HEK293 (cell line): ENCODE results near the gene CTDSPL2.
"Not testable (repeated sequence)": the region's sequence is repeated elsewhere in the genome, so short reads cannot be mapped to it uniquely, and the experiment has no call there.

ENCODE experiments used
- CTCF ChIA-PET: fragments of 350-600 bp; formaldehyde crosslinking; extraction: SDS; loops from one replicate; lab custom pipeline; 2021; ENCODE audit warnings: antibody characterized with exemption; lab: Yijun Ruan, JAX
- POLR2A ChIA-PET: fragments of 300-600 bp; formaldehyde crosslinking; extraction: SDS; loops from one replicate; lab custom pipeline; 2020; ENCODE audit warnings: antibody characterized with exemption, inconsistent platforms; lab: Yijun Ruan, JAX
- H3K27ac ChIP-seq: fragments of 200-500 bp; sonication (Bioruptor generic); 2 replicates; pipeline ENCODE4 v1.5.1; 2014; ENCODE audit warnings: low read depth, low read length, control low read depth, inconsistent platforms; ENCODE audit errors: extremely low read depth
- H3K36me3 ChIP-seq, 2 experiments: fragments of 200-500 bp in 1 of 2; sonication (Bioruptor generic) in 1 of 2; 1 replicate in 1 of 2; 2 replicates in 1 of 2; pipeline ENCODE4 v1.5.1; 2014 to 2017; ENCODE audit warnings: inconsistent platforms in 2 of 2, low read length in 2 of 2; ENCODE audit not compliant: control insufficient read depth in 2 of 2, insufficient read depth in 1 of 2
- H3K4me1 ChIP-seq: fragments of 200-500 bp; sonication (Bioruptor generic); 2 replicates; pipeline ENCODE4 v1.5.1; 2014; ENCODE audit warnings: mild to moderate bottlenecking, low read length, inconsistent platforms; ENCODE audit not compliant: control insufficient read depth, insufficient read depth
- H3K4me3 ChIP-seq: 2 replicates; pipeline ENCODE4 v1.5.1; 2011; ENCODE audit warnings: low read depth, mild to moderate bottlenecking, control low read depth, low read length, moderate library complexity
- H3K9me3 ChIP-seq: fragments of 200-500 bp; sonication (Bioruptor generic); 2 replicates; pipeline ENCODE4 v1.5.1; 2014; ENCODE audit warnings: low read depth, low read length, inconsistent platforms; ENCODE audit not compliant: control insufficient read depth, insufficient read depth
- YY1 ChIP-seq: fragments of 450-650 bp; formaldehyde crosslinking; IDR thresholded peaks from 2 replicates; pipeline ENCODE4 v1.5.1; 2018; ENCODE audit warnings: missing biosample characterization, missing genetic modification characterization
- ZFHX2 ChIP-seq: fragments of 450-650 bp; formaldehyde crosslinking; conservative IDR thresholded peaks from 2 replicates; pipeline ENCODE4 v1.5.1; 2016; ENCODE audit warnings: missing biosample characterization, missing genetic modification characterization
- ZIC2 ChIP-seq: fragments of 450-650 bp; formaldehyde crosslinking; IDR thresholded peaks from 2 replicates; pipeline ENCODE4 v1.5.1; 2016; ENCODE audit warnings: missing biosample characterization, missing genetic modification characterization
- ZNF10 ChIP-seq: fragments of 450-650 bp; formaldehyde crosslinking; IDR thresholded peaks from 2 replicates; pipeline ENCODE4 v1.5.1; 2017; ENCODE audit warnings: missing biosample characterization, missing genetic modification characterization
- ZNF121 ChIP-seq: fragments of 450-650 bp; formaldehyde crosslinking; IDR thresholded peaks from 2 replicates; pipeline ENCODE4 v1.5.1; 2016; ENCODE audit warnings: missing biosample characterization, missing genetic modification characterization
- ZNF221 ChIP-seq: fragments of 450-650 bp; formaldehyde crosslinking; IDR thresholded peaks from 2 replicates; pipeline ENCODE4 v1.5.1; 2017; ENCODE audit warnings: missing biosample characterization, missing genetic modification characterization, borderline replicate concordance
- ZNF404 ChIP-seq: fragments of 450-650 bp; formaldehyde crosslinking; IDR thresholded peaks from 2 replicates; pipeline ENCODE4 v1.5.1; 2017; ENCODE audit warnings: missing biosample characterization, missing genetic modification characterization
- ZNF426 ChIP-seq: fragments of 450-650 bp; formaldehyde crosslinking; IDR thresholded peaks from 2 replicates; pipeline ENCODE4 v1.5.1; 2017; ENCODE audit warnings: missing biosample characterization, missing genetic modification characterization, mild to moderate bottlenecking, inconsistent platforms, moderate library complexity
- ZNF501 ChIP-seq: fragments of 450-650 bp; formaldehyde crosslinking; IDR thresholded peaks from 2 replicates; pipeline ENCODE4 v1.5.1; 2016; ENCODE audit warnings: missing biosample characterization, missing genetic modification characterization
- ZNF600 ChIP-seq: fragments of 450-650 bp; formaldehyde crosslinking; IDR thresholded peaks from 2 replicates; pipeline ENCODE4 v1.5.1; 2016; ENCODE audit warnings: missing biosample characterization, missing genetic modification characterization
- ZNF776 ChIP-seq: fragments of 450-650 bp; formaldehyde crosslinking; IDR thresholded peaks from 2 replicates; pipeline ENCODE4 v1.5.0; 2017; ENCODE audit warnings: missing biosample characterization, missing genetic modification characterization, borderline replicate concordance
- ZSCAN30 ChIP-seq: fragments of 450-650 bp; IDR thresholded peaks from 2 replicates; pipeline ENCODE4 v1.5.1; 2018; ENCODE audit warnings: missing biosample characterization, mild to moderate bottlenecking, missing genetic modification characterization, moderate library complexity
- TF ChIP-seq, protein P1 (sequence below): fragments of 450-650 bp; formaldehyde crosslinking; IDR thresholded peaks from 2 replicates; pipeline ENCODE4 v1.5.1; 2016; ENCODE audit warnings: missing biosample characterization, missing genetic modification characterization
- TF ChIP-seq, protein P2 (sequence below): fragments of 450-650 bp; formaldehyde crosslinking; IDR thresholded peaks from 2 replicates; pipeline ENCODE4 v1.5.1; 2016; ENCODE audit warnings: missing biosample characterization, missing genetic modification characterization

CTDSPL2 gene

DNA sequence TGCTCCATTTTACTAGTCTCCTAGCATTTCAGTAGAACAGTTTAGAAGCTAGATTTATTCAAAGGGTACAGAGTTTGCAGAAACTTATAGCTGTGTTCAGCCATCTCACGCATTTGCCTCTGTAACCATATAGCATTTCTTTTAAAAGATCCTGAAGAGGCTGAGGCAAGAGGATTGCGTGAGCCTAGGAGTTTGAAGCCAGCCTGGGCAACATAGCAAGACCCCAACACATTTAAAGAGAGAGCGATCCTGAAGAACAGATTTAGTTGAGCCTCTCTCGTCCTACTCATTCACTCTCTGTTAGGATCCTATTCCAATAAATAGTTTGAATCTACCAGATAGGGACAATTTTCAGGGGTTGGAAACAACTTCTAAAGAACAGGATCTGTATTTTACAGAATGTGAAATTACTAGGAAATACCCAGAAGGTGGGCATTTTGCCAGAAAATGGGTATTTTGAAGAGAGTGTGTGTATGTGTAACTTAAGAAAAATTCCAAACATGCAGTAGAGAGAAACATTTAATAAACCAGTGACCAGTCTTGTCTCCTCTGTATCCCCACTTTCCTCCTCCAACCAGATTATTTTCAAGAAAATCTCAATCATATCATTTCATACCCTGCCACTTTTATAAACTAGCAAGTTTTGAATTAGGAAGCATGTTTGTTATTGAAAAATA lies 114.0 kb downstream of the CTDSPL2 start:
- ChIA-PET CTCF (interaction anchor here (0.5 kb wide), 1 partner anchor 138 kb away, joined by 6 read pairs; no protein-coding TSS in a partner anchor), POLR2A (no interaction called here)
- TF ChIP-seq ZNF121 (tag by site-specific recombination): peak; percentile 81
- TF ChIP-seq ZNF10: no peak
- no peak overlapping the region for H3K27ac ChIP-seq
- 0 out of 2 replicates have a peak, but pooled peaks cover 6% of the 10 kb centered on the region for H3K4me1 ChIP-seq
- H3K36me3 ChIP-seq: peaks cover 9 to 36% of the 10 kb centered on the region in 2 experiments; a peak in 2 of 3 replicates
- H3K9me3 ChIP-seq: no peaks in the 10 kb centered on the region
- no peak overlapping the region for H3K4me3 ChIP-seq

DNA sequence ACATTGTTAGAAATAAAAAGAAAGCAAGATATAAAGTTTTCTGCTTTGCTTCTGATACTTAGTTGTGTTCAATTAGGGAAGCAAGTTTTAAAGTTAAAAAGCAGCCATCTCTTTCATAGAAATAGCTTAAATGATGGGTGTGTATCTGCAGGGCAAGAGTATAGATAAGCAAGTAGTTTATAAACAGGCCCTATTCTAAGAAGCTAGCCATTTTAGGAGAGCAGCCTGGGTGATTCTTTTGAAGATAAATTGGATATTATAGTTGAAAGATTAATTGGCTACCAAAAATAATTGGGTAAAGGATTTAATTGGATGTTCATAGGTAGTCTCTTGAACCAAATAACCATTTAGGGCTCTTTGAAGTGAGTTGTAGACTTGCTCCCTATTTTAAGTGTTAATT lies 115.2 kb downstream of the CTDSPL2 start:
- Histone ChIP-seq H3K27ac (no peak overlapping the region), H3K4me1 (0 out of 2 replicates have a peak, but pooled peaks cover 6% of the 10 kb centered on the region), H3K36me3 (peaks cover 9 to 36% of the 10 kb centered on the region in 2 experiments; a peak in 2 of 3 replicates), H3K9me3 (no peaks in the 10 kb centered on the region), H3K4me3 (no peak overlapping the region)
- ChIA-PET CTCF (interaction anchor here (0.6 kb wide), 1 partner anchor 38 kb away, joined by 4 read pairs; no protein-coding TSS in a partner anchor), POLR2A (interaction anchor here (0.7 kb wide), 1 partner anchor 123 kb away, joined by 4 read pairs; no protein-coding TSS in a partner anchor)
- no peak for TF ChIP-seq YY1

DNA sequence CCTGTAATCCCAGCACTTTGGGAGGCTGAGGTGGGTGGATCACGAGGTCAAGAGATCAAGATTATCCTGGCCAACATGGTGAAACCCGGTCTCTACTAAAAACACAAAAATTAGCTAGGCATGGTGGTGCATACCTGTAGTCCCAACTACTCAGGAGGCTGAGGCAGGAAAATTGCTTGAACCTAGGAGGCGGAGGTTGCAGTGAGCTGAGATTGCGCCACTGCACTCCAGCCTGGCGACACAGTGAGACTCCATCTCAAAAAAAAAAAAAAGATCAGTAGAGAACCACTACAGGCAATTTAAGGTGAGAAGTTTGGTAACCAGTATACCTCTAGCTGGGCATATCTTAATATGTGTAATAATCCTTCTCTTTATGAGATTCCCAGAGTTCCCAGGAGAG lies 117.3 kb downstream of the CTDSPL2 start:
- H3K4me3 ChIP-seq, H3K4me1 ChIP-seq, H3K27ac ChIP-seq, H3K9me3 ChIP-seq: not testable (repeated sequence)
- ChIA-PET POLR2A (interaction anchor here (0.6 to 1.9 kb wide), 3 partner anchors 8 to 285 kb away, joined by 4 to 11 read pairs (median 5); partner anchors contain the start of genes EIF3J and SPG11), CTCF (interaction anchor here (0.6 to 2.1 kb wide), 3 partner anchors 11 to 255 kb away, joined by 4 to 12 read pairs (median 4); no protein-coding TSS in a partner anchor)
- TF ChIP-seq ZFHX2 (tag by site-specific recombination): 0 out of 2 replicates have a peak, but pooled peaks have one; percentile 27
- TF ChIP-seq ZIC2 (tag by site-specific recombination): peak; percentile 40; the same call in 1 of the 2 replicates
- peak; percentile 59 for TF ChIP-seq ZNF600 (tag by site-specific recombination)
- H3K36me3 ChIP-seq: peaks cover 5 to 32% of the 10 kb centered on the region in 2 experiments; a peak in 2 of 3 replicates

DNA sequence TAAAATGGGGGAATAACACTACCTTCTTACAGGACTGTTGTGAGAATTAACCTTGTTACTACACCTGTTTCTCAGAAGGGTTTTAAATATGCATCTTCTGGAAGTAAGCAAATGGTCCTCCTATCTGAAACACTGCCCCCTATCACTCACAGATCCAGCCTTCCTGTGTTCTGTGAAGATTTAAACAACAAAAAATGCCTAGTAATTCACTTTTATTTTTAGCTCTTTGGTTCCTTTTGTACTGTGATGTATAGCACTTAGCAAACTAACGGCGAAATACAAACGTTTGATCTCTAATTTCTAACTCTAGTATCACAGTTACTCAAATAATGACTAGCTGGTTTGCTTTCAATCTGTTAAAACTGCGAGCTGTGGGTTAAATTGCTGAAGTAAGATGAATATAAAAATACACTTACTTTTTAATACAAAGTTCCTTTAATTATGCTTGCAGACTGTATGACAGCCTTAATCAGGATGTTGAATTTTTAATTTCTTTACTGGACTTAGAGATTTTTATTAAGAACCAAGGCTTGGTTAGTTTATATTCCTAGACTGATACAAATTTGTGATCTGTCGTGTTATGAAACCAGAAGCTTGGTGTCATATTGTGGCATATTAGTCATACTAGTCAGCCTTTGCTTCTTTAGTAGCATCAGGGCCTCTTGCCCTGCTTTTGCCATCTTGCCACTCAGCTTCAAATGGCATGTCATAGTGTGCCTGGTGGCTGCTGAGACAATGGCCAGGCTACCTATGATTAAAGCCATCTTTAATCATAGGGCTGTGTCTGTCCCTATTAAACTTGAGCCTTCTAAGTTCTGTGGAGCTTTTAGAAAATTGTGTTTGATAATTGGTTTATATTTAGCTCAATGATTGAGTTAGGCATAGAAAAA lies 118.7 kb downstream of the CTDSPL2 start:
- ChIA-PET CTCF (interaction anchor here (0.6 to 2.1 kb wide), 10 partner anchors 8 to 859 kb away, joined by 3 to 12 read pairs (median 4); no protein-coding TSS in a partner anchor), POLR2A (interaction anchor here (1.9 kb wide), 1 partner anchor 9 kb away, joined by 11 read pairs; the partner anchor contains the start of gene EIF3J)
- Histone ChIP-seq H3K27ac (no peak overlapping the region), H3K4me1 (0 out of 2 replicates have a peak, but pooled peaks cover 6% of the 10 kb centered on the region), H3K9me3 (no peaks in the 10 kb centered on the region), H3K4me3 (no peak overlapping the region), H3K36me3 (peaks cover 0 to 29% of the 10 kb centered on the region in 2 experiments; a peak in 2 of 3 replicates)
- no peak for TF ChIP-seq ZNF501 (tag by site-specific recombination)
- TF ChIP-seq, protein P1, sequence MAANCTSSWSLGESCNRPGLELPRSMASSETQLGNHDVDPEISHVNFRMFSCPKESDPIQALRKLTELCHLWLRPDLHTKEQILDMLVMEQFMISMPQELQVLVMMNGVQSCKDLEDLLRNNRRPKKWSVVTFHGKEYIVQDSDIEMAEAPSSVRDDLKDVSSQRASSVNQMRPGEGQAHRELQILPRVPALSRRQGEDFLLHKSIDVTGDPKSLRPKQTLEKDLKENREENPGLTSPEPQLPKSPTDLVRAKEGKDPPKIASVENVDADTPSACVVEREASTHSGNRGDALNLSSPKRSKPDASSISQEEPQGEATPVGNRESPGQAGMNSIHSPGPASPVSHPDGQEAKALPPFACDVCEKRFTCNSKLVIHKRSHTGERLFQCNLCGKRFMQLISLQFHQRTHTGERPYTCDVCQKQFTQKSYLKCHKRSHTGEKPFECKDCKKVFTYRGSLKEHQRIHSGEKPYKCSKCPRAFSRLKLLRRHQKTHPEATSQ (tag by site-specific recombination): no peak
- TF ChIP-seq ZSCAN30 (tag by site-specific recombination): no peak
- no peak for TF ChIP-seq ZNF404 (tag by site-specific recombination)
- TF ChIP-seq ZNF221 (tag by site-specific recombination): no peak
- TF ChIP-seq ZNF426 (tag by site-specific recombination): no peak
- TF ChIP-seq, protein P2, sequence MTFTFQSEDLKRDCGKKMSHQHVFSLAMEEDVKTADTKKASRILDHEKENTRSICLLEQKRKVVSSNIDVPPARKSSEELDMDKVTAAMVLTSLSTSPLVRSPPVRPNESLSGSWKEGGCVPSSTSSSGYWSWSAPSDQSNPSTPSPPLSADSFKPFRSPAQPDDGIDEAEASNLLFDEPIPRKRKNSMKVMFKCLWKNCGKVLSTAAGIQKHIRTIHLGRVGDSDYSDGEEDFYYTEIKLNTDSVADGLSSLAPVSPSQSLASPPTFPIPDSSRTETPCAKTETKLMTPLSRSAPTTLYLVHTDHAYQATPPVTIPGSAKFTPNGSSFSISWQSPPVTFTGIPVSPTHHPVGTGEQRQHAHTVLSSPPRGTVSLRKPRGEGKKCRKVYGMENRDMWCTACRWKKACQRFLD (tag by site-specific recombination): no peak
- no peak for TF ChIP-seq ZNF121 (tag by site-specific recombination)
- TF ChIP-seq ZNF776: no peak

DNA sequence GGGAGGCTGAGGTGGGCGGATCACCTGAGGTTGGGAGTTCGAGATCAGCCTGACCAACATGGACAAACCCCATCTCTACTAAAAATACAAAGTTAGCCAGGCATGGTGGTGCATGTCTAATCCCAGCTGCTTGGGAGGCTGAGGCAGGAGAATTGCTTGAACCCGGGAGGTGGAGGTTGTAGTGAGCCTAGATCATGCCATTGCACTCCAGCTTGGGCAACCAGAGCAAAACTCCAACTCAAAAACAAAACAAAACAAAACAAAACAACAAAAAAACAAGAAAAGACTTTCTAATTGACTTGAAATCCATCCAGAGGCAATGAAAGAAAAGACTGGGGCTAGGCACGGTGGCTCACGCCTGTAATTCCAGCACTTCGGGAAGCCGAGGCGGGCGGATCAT lies 121.7 kb downstream of the CTDSPL2 start:
- peaks cover 24 to 33% of the 10 kb centered on the region in 2 experiments; a peak in 2 of 3 replicates for H3K36me3 ChIP-seq

More for the DNA sequence above, 121.7 kb downstream of the CTDSPL2 start:
- H3K4me1 ChIP-seq, H3K27ac ChIP-seq, CTCF ChIA-PET, POLR2A ChIA-PET, H3K9me3 ChIP-seq, H3K4me3 ChIP-seq: not testable (repeated sequence)
